GM20431 (cell line): Measurements from ENCODE around the gene APH1A.
"Not testable (repeated sequence)": the region's sequence is repeated elsewhere in the genome, so short reads cannot be mapped to it uniquely, and the experiment has no call there.

Experiments
- in situ Hi-C: fragments of 300-500 bp; cut with MseI, MboI; formaldehyde crosslinking; loops from one replicate; pipeline ENCODE4 v1.15.0; 2020; ENCODE audit warnings: low sequenced_read_pairs; ENCODE audit not compliant: unreplicated experiment

APH1A gene

DNA sequence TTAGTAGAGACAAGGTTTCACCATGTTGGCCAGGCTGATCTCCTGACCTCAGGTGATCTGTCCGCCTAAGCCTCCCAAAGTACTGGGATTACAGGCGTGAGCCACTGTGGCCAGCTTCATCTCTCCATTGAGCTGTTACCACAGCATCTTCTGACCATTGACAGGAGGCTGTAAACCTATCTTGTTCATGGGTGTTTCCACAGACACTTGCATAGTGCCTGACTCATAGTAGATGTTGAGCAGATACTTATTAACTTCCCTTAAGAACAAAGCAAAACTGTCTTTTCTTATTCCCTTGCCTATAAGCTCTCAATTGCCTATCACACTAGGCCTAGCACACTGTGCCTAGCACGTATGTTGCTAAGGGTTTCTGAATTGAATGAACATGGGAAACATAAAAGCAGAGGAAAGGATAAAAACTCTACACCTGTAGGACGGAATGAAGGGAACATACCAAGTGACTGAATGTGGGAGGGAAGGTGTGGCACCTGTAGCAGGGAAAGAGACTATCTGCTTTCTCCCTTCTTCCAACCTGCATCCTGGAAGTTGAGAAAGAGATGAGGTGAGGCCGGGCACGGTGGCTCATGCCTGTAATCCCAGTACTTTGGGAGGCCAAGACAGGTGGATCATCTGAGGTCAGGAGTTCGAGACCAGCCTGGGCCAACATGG, 2.6 kb upstream of the APH1A start:
- in situ Hi-C loops, result loop anchor here (25.0 kb wide), 1 partner anchor 266 kb away; the partner anchor contains the start of gene ADAMTSL4

DNA sequence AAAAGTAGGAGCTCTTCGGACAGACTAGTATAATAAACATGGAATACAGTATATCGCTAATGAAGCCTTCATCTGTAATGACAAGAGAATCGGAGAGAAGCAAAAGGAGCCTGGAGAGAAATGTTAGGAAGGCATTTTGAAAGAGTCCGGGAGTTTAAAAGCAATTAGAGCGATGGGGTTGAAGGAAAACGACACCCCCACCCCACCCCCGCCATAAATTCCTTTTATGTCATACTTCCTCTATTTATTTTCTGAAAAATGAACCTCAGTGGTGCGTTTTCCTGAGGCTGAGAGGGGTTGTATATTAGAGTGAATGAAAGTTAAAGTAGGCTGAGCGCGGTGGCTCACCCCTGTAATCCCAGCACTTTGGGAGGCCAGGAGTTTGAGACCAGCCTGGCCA, 635 bp upstream of the APH1A start:
- in situ Hi-C loops, result loop anchor here (25.0 kb wide), 1 partner anchor 268 kb away; the partner anchor contains the start of gene ADAMTSL4

DNA sequence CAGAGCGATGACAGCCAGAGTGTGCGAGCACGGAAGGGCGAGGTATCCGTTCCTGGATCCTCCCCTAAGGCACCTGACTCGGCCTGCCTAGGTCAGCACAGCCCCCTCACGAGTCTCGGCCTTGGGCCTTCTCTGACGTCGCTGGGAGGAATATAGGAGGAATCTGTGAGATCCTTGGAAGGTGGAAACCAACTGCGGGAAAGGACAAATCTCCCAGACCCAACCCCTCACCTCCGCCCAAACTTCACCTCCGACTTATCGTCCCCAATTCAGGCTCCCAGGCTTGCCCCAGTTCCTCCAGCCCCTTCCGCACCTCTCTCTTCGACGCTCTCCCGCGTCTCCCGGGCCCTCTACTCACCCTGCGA, 494 bp downstream of the APH1A start:
- in situ Hi-C loops, result loop anchor here (25.0 kb wide), 1 partner anchor 269 kb away; the partner anchor contains the start of gene ADAMTSL4

DNA sequence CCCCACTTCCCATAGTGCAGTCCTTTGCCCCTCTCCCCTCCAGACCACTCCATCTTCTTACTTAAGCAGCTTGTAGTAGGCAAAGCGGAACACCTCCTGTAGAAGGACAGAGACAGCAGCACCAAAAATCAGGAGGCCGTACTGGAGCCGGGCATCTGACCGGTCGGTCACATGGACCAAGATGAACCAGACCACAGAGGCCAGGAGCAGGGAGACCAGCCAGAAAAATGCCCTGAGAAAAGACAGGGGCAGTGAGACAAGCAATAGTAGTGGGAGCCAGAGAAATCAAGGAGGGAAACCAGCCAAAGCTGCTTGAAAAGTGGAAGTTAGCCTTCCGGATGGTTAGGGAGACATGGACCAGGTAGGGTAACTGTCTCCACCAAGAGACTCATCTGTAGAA, 920 bp downstream of the APH1A start:
- in situ Hi-C loops, result loop anchor here (25.0 kb wide), 1 partner anchor 269 kb away; the partner anchor contains the start of gene ADAMTSL4

- in situ Hi-C loops, result loop anchor here (25.0 kb wide), 1 partner anchor 274 kb away; the partner anchor contains the start of gene ADAMTSL4
Observed at GRCh38 chr1:150263549-150263948, 5.3 kb downstream of the APH1A start.

DNA sequence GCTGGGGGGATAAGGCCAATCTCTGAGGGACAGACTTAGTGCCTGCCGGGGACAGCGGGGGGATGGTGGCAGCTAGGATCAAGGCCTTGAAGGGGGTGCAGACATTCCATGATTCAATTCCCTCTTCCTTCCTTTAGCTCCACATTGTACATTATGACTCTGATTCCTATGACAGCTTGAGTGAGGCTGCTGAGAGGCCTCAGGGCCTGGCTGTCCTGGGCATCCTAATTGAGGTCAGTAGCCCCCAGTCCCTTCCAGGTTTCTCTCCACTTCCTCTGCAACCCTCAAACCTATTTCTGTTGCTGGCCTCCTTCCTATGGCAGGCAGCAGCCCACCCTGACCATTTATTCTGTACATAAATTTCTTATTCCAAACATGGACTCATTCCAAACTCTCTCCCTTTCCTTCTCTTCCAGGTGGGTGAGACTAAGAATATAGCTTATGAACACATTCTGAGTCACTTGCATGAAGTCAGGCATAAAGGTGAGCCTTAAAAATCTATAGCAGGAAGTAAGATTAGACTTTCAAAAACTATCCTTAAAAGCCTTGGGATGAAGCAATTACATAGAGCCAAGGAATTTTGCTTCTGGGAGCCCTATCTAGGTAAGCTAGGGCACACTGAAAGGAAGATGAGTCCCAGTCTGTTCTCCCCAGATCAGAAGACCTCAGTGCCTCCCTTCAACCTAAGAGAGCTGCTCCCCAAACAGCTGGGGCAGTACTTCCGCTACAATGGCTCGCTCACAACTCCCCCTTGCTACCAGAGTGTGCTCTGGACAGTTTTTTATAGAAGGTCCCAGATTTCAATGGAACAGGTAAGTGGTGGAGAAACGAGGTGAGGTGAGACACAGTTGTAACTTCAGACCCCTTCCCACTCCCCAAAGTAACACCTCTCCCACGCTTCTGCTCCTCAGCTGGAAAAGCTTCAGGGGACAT, 6.2 kb downstream of the APH1A start:
- in situ Hi-C loops, result loop anchor here (25.0 kb wide), 1 partner anchor 275 kb away; the partner anchor contains the start of gene ADAMTSL4

GRCh38 chr1:150261367-150261766, 7.4 kb downstream of the APH1A start:
- in situ Hi-C loops, result loop anchor here (25.0 kb wide), 1 partner anchor 276 kb away; the partner anchor contains the start of gene ADAMTSL4

GRCh38 chr1:150259758-150260669, 8.8 kb downstream of the APH1A start:
- in situ Hi-C loops, result loop anchor here (25.0 kb wide), 1 partner anchor 277 kb away; the partner anchor contains the start of gene ADAMTSL4

DNA sequence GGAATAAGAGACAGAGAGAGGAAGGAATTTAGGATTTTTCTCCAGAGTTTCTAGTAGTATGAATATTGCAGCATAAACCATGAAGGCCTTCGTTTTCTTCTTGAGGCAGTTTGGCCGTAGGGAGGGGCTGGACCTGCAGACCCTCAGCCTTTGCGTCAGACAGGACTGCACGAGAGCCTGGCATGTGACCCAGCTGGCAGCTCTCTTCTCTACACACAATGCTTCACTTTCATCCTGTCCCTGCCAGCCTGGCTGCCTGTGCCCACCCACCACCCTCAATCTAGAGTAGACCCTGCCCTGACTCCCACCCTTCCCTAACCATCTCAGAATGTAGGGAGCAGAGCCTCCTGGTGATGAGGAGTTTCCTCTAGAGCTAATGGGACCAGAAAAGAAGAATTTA, 9.6 kb downstream of the APH1A start:
- in situ Hi-C loops, result loop anchor here (25.0 kb wide), 1 partner anchor 278 kb away; the partner anchor contains the start of gene ADAMTSL4

GRCh38 chr1:150257624-150258585, 10.9 kb downstream of the APH1A start, which contains the start of gene CA14:
TSS of gene CA14 (plus strand) at chr1:150257774. CDS start at chr1:150258129, 355 bp downstream.
- in situ Hi-C loops, result loop anchor here (25.0 kb wide), 1 partner anchor 279 kb away; the partner anchor contains the start of gene ADAMTSL4

DNA sequence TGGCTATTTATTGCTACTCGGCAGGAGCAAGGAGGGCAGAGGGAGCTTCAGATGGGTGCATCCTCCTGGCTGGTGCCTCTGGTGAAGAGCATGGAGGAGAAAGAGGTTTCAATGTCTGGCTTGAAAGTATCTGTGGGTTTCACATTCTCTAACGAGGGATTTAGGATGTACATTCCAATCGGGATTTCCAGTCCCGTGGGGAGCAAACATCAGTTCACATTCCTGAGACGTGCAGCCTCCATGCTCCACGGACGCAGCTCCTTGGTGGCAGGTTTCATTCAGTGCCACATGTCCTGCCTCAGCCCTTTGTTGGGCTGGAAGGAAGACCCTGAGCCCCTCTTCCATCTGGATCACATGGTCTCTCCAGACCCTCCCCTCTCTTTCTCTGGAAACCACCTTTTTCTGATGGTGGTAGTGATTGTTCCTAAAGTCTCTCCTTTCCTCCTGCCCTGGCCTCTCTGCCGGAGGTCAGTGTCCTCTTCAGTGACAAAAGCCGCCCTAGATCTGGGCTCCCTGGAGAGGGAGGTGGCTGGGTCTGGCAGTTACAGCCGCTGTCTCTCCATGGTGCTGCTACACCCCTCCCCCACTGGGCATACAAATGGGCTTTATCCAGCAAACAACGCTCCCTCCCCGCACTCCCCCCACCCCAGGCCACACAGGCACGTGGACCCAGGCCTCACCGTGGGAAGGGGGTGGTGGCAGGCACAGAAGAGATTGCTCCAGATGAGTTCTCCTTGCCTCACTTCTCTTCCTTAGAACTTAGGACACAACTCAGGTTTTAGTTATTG, 12.1 kb downstream of the APH1A start:
- in situ Hi-C loops, result loop anchor here (25.0 kb wide), 1 partner anchor 281 kb away; the partner anchor contains the start of gene ADAMTSL4

- in situ Hi-C loops, result loop anchor here (25.0 kb wide), 1 partner anchor 281 kb away; the partner anchor contains the start of gene ADAMTSL4
Observed at GRCh38 chr1:150256198-150256553, 12.6 kb downstream of the APH1A start.

DNA sequence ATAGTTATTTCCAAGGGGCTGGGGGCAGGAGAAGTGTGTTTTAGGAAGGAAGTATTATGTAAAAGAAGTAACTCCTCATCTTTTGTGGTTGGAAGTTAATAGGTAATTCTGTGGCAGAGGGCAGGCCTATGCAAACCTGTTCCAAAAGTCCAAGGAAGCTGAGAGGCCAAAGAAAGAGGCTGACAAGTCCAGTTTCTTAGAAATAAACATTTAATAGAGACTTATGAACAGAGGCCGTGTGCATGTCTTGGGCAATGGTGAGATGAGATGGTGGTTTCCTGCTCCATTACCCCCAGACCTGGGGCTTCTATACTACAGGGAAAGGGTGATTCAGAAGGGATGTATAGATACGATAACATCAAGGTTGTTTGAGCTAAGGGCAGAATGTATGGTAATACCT, 18.9 kb downstream of the APH1A start:
- in situ Hi-C loops, result loop anchor here (25.0 kb wide), 1 partner anchor 287 kb away; the partner anchor contains the start of gene ADAMTSL4

DNA sequence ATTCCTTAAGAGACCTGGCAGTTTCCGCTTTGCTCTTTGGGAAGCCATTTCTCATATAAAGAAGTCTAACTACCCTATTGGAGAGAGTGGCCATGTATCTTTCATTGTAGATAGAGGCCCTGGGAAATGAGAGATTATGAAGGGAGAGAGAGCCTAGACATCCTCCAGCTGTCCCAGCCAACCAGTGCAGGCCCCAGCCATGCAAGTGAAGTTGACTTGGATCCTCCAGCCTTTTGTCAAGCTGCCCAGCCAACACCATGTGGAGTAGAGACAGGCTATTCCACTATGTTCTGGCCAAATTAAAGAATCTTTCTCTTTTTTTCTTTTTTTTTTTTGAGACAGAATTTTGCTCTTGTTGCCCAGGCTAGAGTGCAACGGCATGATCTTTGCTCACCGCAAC, 25.8 kb downstream of the APH1A start:
- in situ Hi-C loops, result no loop called here

DNA sequence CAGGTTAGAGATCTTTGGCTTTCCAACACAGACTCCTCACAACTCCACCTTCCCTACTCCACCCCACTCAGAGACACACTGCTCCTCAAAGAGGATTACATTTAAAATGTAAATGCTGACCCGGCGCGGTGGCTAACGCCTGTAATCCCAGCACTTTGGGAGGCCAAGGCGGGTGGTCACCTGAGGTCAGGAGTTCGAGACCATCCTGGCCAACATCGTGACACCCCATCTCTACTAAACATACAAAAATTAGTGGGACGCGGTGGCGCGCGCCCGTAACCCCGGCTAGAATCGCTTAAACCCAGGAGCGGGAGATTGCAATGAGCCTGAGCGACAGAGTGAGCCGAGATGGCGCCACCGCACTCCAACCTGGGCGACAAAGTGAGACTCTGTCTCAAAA, 31.1 kb downstream of the APH1A start:
- in situ Hi-C loops, result no loop called here

DNA sequence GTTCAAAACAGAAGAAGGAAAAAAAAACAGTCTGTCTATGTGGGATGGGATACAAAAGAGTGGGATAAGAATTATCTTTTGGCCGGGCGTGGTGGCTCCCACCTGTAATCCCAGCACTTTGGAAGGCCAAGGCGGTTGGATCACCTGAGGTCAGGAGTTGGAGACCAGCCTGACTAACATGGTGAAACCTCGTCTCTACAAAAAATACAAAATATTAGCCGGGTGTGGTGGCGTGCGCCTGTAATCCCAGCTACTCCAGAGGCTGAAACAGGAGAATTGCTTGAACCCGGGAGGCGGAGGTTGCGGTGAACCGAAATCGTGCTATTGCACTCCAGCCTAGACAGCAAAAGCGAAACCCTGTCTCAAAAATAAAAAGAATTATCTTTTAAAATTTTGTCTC, 31.6 kb downstream of the APH1A start:
- in situ Hi-C loops, result not testable (repeated sequence)

DNA sequence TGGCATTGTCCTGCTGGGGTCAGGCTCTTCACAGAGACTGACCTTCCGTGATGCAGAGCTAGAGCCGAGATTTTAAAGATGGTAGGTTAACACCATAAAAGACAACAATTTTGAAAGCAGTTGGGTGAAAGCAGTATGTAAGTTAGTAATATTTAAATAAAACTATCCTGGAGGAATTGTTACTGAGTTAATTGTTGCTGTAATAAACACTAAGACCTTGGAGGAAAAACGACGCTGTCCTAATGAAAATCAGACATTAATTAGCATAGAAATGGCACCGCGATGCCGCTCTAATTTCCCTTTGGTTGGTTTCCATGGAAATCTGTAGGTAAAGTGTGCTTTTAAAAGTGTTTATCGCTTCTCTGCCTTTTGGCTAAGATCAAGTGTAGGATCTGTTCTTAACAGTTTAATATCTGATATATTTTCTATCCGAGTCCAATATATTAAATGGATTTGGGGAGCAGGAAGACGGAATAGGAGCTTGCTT, 32.2 kb downstream of the APH1A start:
- in situ Hi-C loops, result no loop called here
